Tibial nerve (tissue), 4 donors: ENCODE data around the gene PITPNM3. TPM values are rescaled to one million over a fixed set of nuclear protein-coding genes. Genes with fewer than 3 reads are reported as not detected.

Source experiments
- DNase-seq, 2 donors: peaks; one replicate each; pipeline ENCODE4 v3.0.0-alpha.2; 2019; ENCODE audit warnings: low spot score in 2 of 2
- H3K27ac ChIP-seq, 4 donors: fragments of 200-600 bp; sonication (generic) in 3 of 4; one replicate each; pipeline ENCODE4 v1.5.1; 2017 to 2019; ENCODE audit warnings: mild to moderate bottlenecking in 1 of 4
- H3K27me3 ChIP-seq, 2 donors: fragments of 200-600 bp; sonication (generic) in 1 of 2; one replicate each; pipeline versions ENCODE4 v1.5.1 to v1.6.0; 2017 to 2019
- H3K36me3 ChIP-seq, 3 donors: fragments of 200-600 bp; sonication (generic); one replicate each; pipeline ENCODE4 v1.5.1; 2018 to 2019
- H3K4me1 ChIP-seq, 4 donors: fragments of 200-600 bp; sonication (generic) in 3 of 4; one replicate each; pipeline ENCODE4 v1.5.1; 2017 to 2019
- H3K4me3 ChIP-seq, 4 donors: fragments of 200-600 bp; sonication (generic) in 3 of 4; one replicate each; pipeline ENCODE4 v1.5.1; 2017 to 2019; ENCODE audit warnings: mild to moderate bottlenecking in 1 of 4, moderate library complexity in 1 of 4
- H3K9me3 ChIP-seq, 4 donors: fragments of 200-600 bp; sonication (generic) in 3 of 4; one replicate each; pipeline ENCODE4 v1.5.1; 2017 to 2019
- EP300 ChIP-seq, 2 donors: sonication (generic); formaldehyde crosslinking; IDR thresholded peaks; one replicate each; pipeline ENCODE4 v1.6.1; 2017; ENCODE audit warnings: antibody characterized with exemption in 2 of 2, mild to moderate bottlenecking in 1 of 2
- POLR2A ChIP-seq, 2 donors: fragments of 450-650 bp; IDR thresholded peaks; one replicate each; pipeline ENCODE4 v1.6.1; 2017; ENCODE audit warnings: antibody characterized with exemption in 2 of 2, mild to moderate bottlenecking in 2 of 2, moderate library complexity in 2 of 2
- WGBS, 2 donors: methylation state at CpG; one replicate each; pipeline ENCODE4 v1.1.5; 2018; 5-methylcytosine and 5-hydroxymethylcytosine counted together
- total RNA-seq, 4 donors: library from RNA; depleted of rRNA; stranded (reverse); fragments of >200 nt; gene quantifications; one replicate each; pipeline ENCODE4 v1.1.0, GENCODE V29; 2016
- TF ChIP-seq, protein P1 (sequence below), 5 experiments: fragments of 200-600 bp in 3 of 5; fragments of 450-650 bp in 2 of 5; sonication (generic) in 3 of 5; IDR thresholded peaks; one replicate each; pipeline ENCODE4 v1.5.1; 2016 to 2019; ENCODE audit warnings: antibody characterized with exemption in 5 of 5, mild to moderate bottlenecking in 3 of 5, moderate library complexity in 2 of 5

PITPNM3 gene
- total RNA-seq, 4 donors from 2014 or later, result 0.90 to 5.2 (median 2.3) TPM

DNA sequence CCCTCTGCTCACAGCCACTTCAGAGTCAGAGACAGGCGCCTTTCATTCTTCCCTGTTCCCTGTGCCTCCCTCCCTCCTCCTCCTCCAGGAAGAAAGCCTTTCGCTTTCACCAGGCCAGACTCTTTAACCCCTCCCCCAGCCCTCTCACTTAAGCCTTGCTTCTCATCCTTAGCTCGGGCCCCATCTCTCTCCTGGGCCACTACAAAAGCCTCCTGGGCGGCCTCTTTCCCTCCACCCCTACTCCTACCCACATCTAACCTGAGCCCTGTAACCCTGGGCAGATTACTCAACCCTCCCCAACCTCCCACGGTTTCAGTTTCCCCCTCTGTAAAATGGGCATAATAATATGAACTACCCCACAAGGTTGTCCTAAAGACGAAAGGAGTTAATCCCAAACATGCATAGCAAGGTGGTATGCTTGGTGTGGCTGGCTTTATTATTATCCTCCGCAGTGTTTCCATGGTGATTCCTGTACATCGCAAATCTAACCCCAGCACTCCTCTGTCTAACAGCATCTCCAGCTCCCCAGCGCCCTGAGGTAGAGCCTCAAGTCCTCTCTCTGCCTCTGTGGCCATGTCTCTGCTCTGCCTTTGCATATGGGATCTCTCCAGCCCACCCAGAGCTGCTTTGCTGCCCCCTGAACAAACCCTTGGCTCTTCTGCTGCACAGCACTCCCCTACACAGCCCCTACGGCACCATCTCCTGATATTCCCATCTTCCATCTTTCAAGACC lies 94.4 kb downstream of the PITPNM3 start:
- no peaks in the 10 kb centered on the region for H3K27me3 ChIP-seq
- no peak overlapping the region for H3K4me3 ChIP-seq
- DNase-seq, result no peak
- WGBS, 2 donors, result 68 to 73% methylated on average over 10 of the region's 10 CpGs
- TF ChIP-seq POLR2A (IDR thresholded peaks at IDR 0.05) (no peak), EP300 (IDR thresholded peaks at IDR 0.05) (no peak)
- TF ChIP-seq, protein P1, sequence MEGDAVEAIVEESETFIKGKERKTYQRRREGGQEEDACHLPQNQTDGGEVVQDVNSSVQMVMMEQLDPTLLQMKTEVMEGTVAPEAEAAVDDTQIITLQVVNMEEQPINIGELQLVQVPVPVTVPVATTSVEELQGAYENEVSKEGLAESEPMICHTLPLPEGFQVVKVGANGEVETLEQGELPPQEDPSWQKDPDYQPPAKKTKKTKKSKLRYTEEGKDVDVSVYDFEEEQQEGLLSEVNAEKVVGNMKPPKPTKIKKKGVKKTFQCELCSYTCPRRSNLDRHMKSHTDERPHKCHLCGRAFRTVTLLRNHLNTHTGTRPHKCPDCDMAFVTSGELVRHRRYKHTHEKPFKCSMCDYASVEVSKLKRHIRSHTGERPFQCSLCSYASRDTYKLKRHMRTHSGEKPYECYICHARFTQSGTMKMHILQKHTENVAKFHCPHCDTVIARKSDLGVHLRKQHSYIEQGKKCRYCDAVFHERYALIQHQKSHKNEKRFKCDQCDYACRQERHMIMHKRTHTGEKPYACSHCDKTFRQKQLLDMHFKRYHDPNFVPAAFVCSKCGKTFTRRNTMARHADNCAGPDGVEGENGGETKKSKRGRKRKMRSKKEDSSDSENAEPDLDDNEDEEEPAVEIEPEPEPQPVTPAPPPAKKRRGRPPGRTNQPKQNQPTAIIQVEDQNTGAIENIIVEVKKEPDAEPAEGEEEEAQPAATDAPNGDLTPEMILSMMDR (IDR thresholded peaks at IDR 0.05), result no peak
- peaks cover 0 to 16% (median 0%) of the 10 kb centered on the region in 3 donors for H3K36me3 ChIP-seq
- H3K27ac ChIP-seq, result no peak overlapping the region
- no peaks in the 10 kb centered on the region for H3K4me1 ChIP-seq
- no peaks in the 10 kb centered on the region for H3K9me3 ChIP-seq

DNA sequence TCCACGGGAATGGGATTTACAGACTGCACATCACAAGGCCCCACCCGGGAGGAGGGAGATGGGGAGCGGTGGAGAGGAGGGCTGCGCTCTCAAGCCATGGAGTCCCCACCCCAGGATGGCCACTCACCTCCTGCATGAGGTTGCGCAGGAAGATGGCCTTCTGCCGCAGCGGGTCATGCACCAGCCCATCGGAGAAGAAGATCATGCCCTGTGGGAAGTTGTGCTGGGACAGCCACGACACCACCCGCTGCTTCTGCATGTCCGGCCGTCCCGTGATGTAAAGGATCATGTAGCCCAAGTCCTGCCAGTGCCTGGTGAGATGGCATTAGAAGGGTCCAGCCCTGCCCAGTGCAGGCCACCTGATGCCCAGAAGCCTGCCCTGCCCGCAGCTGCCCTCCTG lies 95.1 kb downstream of the PITPNM3 start:
- no peak overlapping the region for H3K27ac ChIP-seq
- no peaks in the 10 kb centered on the region for H3K4me1 ChIP-seq
- no peak for DNase-seq
- 83 to 91% methylated on average over 14 of the region's 14 CpGs for WGBS, 2 donors
- TF ChIP-seq EP300 (IDR thresholded peaks at IDR 0.05) (no peak), POLR2A (IDR thresholded peaks at IDR 0.05) (no peak)
- TF ChIP-seq, protein P1 (IDR thresholded peaks at IDR 0.05), result no peak
- H3K4me3 ChIP-seq, result no peak overlapping the region
- H3K9me3 ChIP-seq, result no peaks in the 10 kb centered on the region
- H3K36me3 ChIP-seq, result peaks cover 0 to 16% (median 0%) of the 10 kb centered on the region in 3 donors
- peaks cover 0 to 5% of the 10 kb centered on the region in 2 donors for H3K27me3 ChIP-seq

DNA sequence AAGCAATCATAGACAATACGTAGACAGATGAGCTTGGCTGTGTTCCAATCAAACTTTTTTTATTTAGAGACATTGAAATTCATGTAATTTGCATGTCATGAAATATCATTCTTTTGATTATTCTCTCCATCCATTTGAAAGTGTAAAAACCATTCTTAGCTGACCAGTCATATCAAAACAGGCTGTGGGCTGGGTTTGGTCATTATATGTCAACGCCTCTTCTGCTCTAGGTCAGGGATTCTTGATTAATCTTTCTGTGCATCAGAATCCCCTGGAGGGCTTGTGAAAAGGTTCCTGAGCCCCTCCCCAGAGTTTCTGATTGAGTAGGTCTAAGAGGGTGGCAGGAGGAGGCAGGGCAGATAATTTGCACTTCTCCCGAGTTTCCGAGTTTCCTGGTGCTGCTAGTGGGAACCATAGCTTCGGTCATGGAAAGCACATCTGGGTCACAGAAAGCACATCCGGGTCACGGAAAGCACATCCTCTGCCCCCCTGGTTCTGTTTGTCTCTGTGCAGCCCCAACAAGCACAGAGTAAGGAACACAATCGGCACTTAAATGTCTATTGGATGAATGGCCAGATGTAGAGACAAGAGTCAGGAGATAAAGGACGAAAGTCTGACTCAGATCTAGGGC lies 95.7 kb downstream of the PITPNM3 start:
- Histone ChIP-seq H3K27ac (no peak overlapping the region), H3K27me3 (peaks cover 0 to 11% of the 10 kb centered on the region in 2 donors), H3K9me3 (no peaks in the 10 kb centered on the region), H3K36me3 (peaks cover 0 to 16% (median 0%) of the 10 kb centered on the region in 3 donors), H3K4me1 (no peaks in the 10 kb centered on the region), H3K4me3 (no peak overlapping the region)
- TF ChIP-seq, protein P1 (IDR thresholded peaks at IDR 0.05), result no peak
- TF ChIP-seq EP300 (IDR thresholded peaks at IDR 0.05) (no peak), POLR2A (IDR thresholded peaks at IDR 0.05) (no peak)
- no peak for DNase-seq
- WGBS, 2 donors, result 79% methylated on average over 9 of the region's 9 CpGs

DNA sequence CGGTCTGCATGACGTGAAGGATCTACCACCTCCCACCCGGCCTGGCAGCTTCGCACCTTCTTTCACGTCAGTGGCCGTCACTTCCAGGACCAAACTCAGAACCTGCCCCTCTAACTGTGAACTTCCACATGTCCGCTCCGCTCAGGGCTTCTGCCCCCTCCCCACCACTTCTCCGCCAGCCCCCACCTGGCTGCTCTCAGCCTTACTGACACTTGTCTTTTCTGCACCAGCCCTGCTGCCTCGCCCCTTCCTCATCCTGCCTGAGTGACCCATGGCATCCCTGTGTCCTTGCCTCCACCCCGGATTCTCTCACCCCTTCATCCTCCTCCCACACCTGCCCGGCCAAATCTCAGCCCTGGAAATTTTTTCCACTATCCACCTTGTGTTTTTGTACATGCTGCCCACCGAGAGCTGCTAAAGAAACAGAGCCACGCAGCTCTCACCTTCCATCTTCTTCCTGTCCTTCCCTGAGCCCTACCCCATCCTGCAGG lies 97.8 kb downstream of the PITPNM3 start:
- TF ChIP-seq POLR2A (IDR thresholded peaks at IDR 0.05) (no peak), EP300 (IDR thresholded peaks at IDR 0.05) (no peak)
- TF ChIP-seq, protein P1 (IDR thresholded peaks at IDR 0.05), result no peak
- DNase-seq, result no peak
- peaks cover 0 to 8% (median 6%) of the 10 kb centered on the region in 4 donors for H3K4me1 ChIP-seq
- peaks cover 0 to 16% (median 0%) of the 10 kb centered on the region in 3 donors for H3K36me3 ChIP-seq
- WGBS, 2 donors, result 80% methylated on average over 14 of the region's 14 CpGs
- no peak overlapping the region for H3K4me3 ChIP-seq
- no peaks in the 10 kb centered on the region for H3K9me3 ChIP-seq
- H3K27me3 ChIP-seq, result peaks cover 0 to 25% of the 10 kb centered on the region in 2 donors
- H3K27ac ChIP-seq, result no peak overlapping the region
